ENCODE measurements around the gene MAD1L1.

Gene MAD1L1

DNA sequence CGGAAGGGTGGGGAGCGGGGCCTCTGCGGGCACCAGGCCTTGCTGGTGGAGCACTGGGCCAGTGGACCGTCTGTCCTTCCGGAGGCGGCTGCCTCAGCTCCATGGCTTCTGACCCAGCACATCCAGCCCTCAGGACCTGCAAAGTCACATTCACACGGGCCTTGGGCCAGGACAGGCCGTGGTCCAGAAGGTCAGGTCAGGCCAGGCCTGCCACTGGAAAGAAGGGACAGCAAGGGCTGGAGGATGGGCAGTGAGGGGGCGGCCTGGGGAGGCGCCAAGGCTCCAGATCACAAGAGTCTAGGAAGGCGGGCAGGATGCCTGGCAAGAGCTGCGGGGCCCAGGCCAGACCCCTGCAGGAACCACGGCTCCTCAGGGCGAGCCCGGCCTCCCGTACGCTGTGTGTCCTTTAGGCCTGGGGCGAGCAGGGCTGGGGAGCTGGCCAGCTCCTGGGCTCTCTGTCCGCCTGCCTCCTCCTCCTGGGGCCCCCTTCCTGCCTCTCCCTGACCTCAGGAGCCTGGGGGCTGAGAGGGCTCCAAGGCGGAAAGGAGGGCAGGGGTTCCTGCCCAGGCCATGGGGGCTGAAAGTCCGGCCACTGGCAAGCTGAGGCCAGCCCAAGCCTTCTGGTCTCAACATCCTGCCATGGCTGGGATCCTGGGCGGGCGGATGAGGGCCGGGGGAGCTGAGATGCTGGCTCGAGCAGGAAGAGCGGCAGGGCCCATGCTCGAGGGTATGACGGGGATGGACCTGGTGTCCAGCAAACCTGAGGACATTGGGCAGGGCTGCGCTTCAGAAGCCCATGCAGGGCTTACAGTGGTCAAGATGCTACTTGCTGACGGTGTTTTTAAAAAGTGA, 336.9 kb downstream of the MAD1L1 start:
- H3K4me3 Mint-ChIP-seq: no peak overlapping the region
- no peaks in the 10 kb centered on the region for H3K9me3 Mint-ChIP-seq
- no peaks in the 10 kb centered on the region for H3K27me3 Mint-ChIP-seq
- H3K36me3 Mint-ChIP-seq: peaks cover 18% of the 10 kb centered on the region
- DNase-seq: no peak
- H3K4me1 Mint-ChIP-seq: peaks cover 9% of the 10 kb centered on the region
- H3K27ac Mint-ChIP-seq: peak overlapping the region; percentile 49
- CTCF ChIA-PET: no interaction called here

DNA sequence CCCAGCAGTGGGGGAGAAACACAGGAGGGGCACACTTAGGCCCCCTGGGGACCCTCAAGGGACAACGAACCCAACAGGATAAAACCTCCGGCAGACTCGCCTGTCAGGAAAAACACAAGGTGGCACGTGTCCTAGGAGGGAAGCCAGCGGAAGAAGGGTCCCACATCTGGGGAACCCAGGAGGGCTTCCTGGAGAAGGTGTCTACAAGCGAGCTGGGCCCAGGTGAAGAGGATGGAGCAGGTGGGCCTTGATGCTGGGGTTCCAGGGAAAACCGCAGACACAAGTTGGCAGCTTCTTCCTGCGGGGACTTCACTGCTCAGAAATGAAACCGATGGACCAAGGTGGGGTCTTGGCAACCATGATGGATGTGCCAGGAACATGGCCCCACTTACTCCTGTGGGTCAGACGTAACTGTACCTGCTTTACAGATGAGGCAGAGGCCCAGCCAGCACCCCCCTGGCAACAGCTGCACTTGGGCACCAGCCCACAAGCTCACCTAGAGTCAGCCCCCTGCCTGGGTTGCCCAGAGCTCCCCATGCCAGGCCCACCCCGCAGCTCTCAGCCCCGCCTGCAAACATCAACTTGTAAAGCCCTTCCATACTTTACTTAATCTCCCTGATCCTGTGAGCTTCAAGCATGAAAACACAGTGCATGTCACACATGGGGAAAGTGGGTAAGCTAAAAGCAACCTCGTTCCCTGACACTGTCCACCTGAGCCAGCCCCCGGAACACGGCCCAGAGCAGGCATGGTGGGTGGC, 337.7 kb downstream of the MAD1L1 start:
- no peaks in the 10 kb centered on the region for H3K9me3 Mint-ChIP-seq
- H3K4me1 Mint-ChIP-seq: peaks cover 12% of the 10 kb centered on the region
- no peak overlapping the region for H3K4me3 Mint-ChIP-seq
- H3K27me3 Mint-ChIP-seq: no peaks in the 10 kb centered on the region
- DNase-seq: no peak
- no peak overlapping the region for H3K27ac Mint-ChIP-seq
- CTCF ChIA-PET: no interaction called here
- peaks cover 20% of the 10 kb centered on the region for H3K36me3 Mint-ChIP-seq

DNA sequence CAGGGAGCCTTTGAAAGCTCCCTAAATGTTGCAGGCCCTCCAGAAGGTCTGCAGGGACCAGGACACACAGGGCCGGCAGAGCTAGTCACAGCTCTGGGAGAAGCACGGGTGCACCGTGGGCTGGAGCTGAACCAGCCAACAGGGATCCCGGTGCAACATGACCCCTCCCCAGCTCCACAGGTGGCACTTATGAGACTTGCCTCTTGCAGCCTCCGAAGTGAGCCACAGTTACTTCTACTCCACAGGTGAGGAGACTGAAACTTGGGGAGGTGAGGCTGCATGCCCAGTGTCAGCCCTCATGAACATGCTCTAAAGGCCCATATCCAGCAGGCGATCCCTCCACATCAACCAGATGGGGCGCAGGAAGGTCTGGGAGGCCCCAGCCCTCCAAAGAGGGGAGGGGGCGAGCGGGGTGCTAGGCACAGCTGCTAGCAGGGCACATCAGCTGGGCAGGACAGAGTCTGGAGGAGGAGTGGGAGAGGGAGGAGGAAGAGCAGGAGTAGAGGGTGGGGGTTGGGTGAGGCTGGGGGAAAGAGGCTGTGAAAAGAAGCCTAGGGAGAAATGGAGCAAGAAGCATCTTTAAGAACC, 338.3 kb downstream of the MAD1L1 start:
- Mint-ChIP-seq H3K27me3 (no peaks in the 10 kb centered on the region), H3K27ac (no peak overlapping the region), H3K4me3 (no peak overlapping the region), H3K4me1 (peaks cover 19% of the 10 kb centered on the region), H3K9me3 (no peaks in the 10 kb centered on the region), H3K36me3 (peaks cover 22% of the 10 kb centered on the region)
- CTCF ChIA-PET: no interaction called here
- no peak for DNase-seq

DNA sequence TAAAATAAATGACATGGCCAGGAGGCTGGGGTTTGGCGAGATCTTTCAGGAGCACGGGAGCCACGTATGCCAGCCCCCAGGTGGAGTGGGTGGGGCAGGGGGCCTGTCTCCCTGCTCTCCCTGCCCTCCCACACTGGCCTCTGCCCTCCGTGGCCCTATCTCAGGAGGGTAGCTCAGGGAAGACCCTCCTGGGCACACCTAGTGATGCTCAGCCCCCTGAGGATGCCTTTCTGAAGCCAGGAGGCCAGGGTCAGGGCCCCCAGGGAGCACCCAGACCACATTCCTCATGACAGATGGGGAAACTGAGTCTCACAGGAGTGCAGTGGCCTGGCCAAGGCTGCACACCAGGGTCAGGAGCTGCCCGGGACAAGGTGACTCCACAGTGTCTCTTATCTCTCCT, 339.3 kb downstream of the MAD1L1 start:
- no peak overlapping the region for H3K27ac Mint-ChIP-seq
- H3K4me3 Mint-ChIP-seq: no peak overlapping the region
- CTCF ChIA-PET: no interaction called here
- peaks cover 4% of the 10 kb centered on the region for H3K9me3 Mint-ChIP-seq
- H3K36me3 Mint-ChIP-seq: peaks cover 28% of the 10 kb centered on the region
- no peaks in the 10 kb centered on the region for H3K27me3 Mint-ChIP-seq
- H3K4me1 Mint-ChIP-seq: peaks cover 20% of the 10 kb centered on the region
- DNase-seq: no peak

DNA sequence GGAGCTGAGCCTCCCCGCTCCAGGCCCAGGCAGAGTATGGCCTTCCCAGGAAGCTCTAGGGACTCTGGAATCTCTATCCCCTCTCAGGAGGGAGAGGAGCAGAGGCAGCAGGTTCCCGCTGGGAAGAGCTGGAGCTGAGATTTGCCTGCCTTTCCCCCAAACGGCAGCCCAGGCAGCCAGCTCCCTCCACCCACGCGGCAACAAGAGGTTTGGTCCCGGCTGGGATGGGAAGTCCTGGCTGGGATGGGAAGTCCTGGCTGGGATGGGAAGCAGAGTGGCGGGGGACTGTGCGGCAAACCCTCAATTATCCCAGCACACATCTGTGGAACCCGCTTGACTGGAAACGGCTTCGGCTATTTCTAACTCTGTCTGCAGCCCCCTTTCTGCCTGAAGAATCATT, 339.7 kb downstream of the MAD1L1 start:
- DNase-seq: no peak
- Mint-ChIP-seq H3K4me1 (peaks cover 20% of the 10 kb centered on the region), H3K4me3 (no peak overlapping the region), H3K27ac (no peak overlapping the region), H3K36me3 (peaks cover 32% of the 10 kb centered on the region), H3K9me3 (peaks cover 8% of the 10 kb centered on the region), H3K27me3 (no peaks in the 10 kb centered on the region)
- CTCF ChIA-PET: no interaction called here

DNA sequence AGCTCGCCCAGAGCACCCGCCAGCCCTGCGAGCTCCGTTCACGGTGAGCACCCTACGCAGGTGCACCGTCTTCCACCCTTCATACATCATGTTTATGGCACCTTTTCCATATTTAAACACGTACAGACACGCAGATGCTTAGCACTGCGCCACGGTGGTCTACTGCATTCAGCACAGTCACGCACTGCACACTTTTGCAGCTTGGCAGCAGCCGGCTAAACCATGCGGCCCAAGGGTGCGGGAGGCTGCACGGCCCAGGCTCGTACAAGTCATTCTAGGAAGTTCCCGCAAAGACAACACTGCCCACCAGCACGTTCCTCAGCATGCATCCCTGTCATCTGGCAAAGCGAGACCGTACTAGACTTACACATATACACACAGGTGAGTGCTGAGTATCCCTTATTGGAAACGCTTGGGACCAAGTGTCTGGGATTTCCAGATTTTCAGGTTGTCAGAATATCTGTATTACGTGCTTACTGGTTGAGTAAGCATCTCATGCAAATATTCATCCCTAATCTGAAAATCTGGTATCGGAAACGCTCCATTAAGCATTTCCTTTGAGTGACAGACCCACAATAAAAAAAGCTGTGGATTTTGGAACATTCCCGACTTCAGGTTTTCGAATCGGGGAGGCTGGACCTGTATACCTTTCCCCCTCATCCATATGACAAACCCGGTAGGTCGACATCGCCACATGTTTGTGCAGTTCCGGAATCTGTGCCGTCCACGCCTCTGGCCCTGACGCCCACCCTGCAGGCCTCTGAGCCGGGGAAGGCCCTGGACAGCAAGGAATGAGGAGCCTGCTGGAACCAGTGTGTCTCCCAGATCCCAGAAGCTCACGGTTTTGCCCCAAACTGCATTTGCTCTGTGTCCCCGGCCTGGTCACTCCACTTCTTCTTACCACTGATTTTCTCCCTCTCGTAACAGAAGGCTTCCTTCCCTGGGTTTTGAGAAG, 340.5 kb downstream of the MAD1L1 start:
- peak overlapping the region; percentile 1 for H3K27ac Mint-ChIP-seq
- CTCF ChIA-PET: no interaction called here
- H3K4me3 Mint-ChIP-seq: no peak overlapping the region
- H3K36me3 Mint-ChIP-seq: peaks cover 37% of the 10 kb centered on the region
- H3K27me3 Mint-ChIP-seq: no peaks in the 10 kb centered on the region
- H3K9me3 Mint-ChIP-seq: peaks cover 15% of the 10 kb centered on the region
- DNase-seq: no peak
- H3K4me1 Mint-ChIP-seq: peaks cover 16% of the 10 kb centered on the region

DNA sequence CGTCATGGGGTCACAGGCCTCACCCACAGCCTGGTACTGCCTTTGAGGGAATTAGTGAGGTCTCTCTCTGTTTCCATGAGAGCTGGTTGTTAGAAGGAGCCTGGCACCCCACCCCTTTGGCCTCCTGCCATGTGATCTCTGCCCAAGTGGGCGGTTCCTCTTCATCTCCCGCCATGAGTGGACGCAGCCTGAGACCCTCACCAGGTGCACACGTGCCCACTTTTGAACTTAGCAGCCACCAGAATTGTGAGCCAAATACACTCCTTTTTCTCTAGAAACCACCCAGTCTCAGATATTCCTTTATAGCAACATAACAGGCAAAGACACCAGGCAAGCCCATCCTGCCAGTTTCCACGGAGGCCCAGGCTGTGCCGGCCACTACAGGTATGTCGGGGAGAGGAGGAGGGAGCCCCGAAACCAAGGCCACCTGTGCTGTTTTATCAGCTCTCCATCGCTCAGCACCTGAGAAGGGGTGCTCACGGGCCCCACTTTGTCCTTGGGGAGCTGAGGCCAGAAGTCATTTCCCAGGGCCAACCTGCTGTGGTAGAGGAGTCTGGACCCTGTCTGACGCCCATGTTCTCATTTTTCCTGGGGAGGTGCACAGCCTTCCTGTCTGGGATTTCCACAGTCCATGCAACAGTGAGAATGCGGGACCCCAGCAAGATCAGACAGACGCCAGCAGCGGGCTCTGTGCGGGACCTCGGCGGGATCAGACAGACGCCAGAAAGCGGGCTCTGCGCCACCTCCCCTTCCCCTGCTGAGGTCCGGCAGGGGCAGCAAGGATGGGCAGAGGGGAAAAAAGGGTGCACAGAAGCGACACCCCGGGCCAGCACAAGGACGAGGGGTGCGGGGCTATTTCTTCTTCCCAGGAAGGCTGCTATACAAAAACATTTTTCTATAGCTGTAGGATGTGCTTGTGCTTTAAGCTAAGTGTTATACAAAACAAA, 342.2 kb downstream of the MAD1L1 start:
- H3K4me1 Mint-ChIP-seq: peaks cover 11% of the 10 kb centered on the region
- CTCF ChIA-PET: no interaction called here
- peaks cover 44% of the 10 kb centered on the region for H3K36me3 Mint-ChIP-seq
- H3K27me3 Mint-ChIP-seq: no peaks in the 10 kb centered on the region
- no peak overlapping the region for H3K4me3 Mint-ChIP-seq
- DNase-seq: no peak
- peak overlapping the region; percentile 1 for H3K27ac Mint-ChIP-seq
- peaks cover 17% of the 10 kb centered on the region for H3K9me3 Mint-ChIP-seq

DNA sequence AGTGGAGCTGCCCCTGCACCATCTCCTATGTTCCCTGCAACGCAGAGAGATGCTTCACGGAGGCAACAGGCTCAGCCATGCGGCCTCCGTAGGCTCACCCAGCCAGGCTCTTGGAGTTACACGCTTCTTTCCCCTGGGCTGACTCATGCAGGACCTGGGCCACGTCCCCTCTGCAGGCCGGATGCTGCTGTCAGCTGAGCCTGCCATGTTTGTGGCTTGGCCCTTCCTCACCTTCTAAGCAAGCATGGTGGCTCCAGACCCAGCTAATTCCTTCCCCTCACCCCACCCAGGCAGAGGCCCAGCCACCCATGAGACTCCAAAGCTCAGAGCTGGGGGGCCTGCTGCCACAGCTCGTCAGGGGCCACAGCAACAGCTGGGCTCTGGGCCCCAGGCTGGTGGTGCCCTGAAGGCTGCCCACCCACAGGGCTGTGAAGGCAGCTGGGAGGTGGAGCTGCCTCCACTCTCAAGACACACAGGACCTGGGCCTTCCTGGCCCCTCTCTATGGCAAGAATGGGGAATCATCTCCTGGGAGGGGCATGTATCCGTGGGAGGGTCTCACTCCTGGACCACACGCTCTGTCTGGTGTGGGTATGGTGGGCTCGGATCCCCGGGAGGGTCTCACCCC, 343.1 kb downstream of the MAD1L1 start:
- CTCF ChIA-PET: no interaction called here
- Mint-ChIP-seq H3K27ac (peak overlapping the region; percentile 33), H3K9me3 (peaks cover 17% of the 10 kb centered on the region), H3K36me3 (peaks cover 44% of the 10 kb centered on the region), H3K4me1 (peaks cover 13% of the 10 kb centered on the region), H3K27me3 (no peaks in the 10 kb centered on the region), H3K4me3 (no peak overlapping the region)
- DNase-seq: peak; percentile 39

DNA sequence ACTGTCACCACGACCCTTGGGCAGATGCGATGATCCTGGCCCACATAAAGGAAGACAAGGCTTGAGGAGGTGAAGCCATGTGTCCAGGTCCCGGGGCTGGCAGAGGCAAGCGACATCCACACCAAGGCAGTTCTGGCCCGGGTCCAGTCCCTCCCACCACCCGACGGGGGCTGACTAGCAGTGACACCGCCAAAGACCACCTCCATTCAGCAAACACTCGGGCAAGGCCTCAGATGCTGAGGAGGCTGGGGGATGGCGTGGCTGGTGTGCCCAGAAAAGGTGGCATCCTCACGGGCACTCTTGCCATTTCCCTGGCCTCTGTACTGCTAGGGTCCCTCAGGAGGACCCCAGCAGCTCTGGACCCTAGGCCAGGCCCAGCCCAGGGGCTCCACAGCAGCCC, 343.7 kb downstream of the MAD1L1 start:
- H3K27ac Mint-ChIP-seq: no peak overlapping the region
- peaks cover 16% of the 10 kb centered on the region for H3K4me1 Mint-ChIP-seq
- CTCF ChIA-PET: no interaction called here

DNA sequence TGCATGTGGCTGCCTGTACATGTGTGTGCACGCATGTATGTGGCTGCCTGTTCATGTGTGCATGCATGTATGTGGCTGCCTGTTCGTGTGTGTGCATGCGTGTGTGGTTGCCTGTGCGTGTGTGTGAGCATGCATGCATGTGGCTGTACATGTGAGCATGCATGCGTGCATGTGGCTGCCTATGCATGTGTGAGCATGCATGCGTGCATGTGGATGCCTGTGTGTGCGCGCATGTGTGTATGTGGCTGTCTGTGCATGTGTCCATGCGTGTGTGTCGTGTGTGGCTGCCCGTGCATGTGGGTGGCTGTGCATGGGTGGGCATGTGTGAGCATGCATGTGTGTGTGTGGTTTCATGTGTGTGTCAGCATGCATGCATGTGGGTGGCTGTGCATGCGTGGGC, 344.3 kb downstream of the MAD1L1 start:
- Mint-ChIP-seq H3K4me1 (peaks cover 21% of the 10 kb centered on the region), H3K36me3 (peaks cover 42% of the 10 kb centered on the region), H3K9me3 (peaks cover 17% of the 10 kb centered on the region), H3K27me3 (no peaks in the 10 kb centered on the region), H3K27ac (peak overlapping the region; percentile 52), H3K4me3 (no peak overlapping the region)
- CTCF ChIA-PET: no interaction called here
- DNase-seq: no peak

More for the DNA sequence above, 343.7 kb downstream of the MAD1L1 start:
- H3K4me3 Mint-ChIP-seq: no peak overlapping the region
- H3K36me3 Mint-ChIP-seq: peaks cover 44% of the 10 kb centered on the region
- no peaks in the 10 kb centered on the region for H3K27me3 Mint-ChIP-seq
- H3K9me3 Mint-ChIP-seq: peaks cover 17% of the 10 kb centered on the region
- no peak for DNase-seq

DNA sequence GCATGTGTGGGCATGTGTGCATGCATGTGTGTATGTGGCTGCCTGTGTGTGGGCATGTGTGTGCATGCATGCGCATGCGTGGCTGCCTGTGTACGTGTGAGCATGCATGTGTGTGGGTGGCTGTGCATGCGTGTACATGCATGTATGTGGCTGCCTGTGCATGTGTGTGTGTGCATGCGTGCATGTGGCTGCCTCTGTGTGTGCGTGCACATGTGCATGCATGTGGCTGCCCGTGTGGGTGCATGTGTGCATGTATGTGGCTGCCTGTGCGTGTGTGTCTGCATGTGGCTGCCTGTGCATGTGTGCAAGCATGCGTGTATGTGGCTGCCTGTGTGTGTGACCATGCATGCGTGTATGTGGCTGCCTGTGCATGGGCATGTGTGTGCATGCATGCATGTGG, 345.5 kb downstream of the MAD1L1 start:
- Mint-ChIP-seq H3K9me3 (peaks cover 17% of the 10 kb centered on the region), H3K36me3 (peaks cover 42% of the 10 kb centered on the region), H3K27me3 (no peaks in the 10 kb centered on the region), H3K4me1 (peaks cover 32% of the 10 kb centered on the region), H3K4me3 (no peak overlapping the region), H3K27ac (no peak overlapping the region)
- no peak for DNase-seq
- CTCF ChIA-PET: no interaction called here

DNA sequence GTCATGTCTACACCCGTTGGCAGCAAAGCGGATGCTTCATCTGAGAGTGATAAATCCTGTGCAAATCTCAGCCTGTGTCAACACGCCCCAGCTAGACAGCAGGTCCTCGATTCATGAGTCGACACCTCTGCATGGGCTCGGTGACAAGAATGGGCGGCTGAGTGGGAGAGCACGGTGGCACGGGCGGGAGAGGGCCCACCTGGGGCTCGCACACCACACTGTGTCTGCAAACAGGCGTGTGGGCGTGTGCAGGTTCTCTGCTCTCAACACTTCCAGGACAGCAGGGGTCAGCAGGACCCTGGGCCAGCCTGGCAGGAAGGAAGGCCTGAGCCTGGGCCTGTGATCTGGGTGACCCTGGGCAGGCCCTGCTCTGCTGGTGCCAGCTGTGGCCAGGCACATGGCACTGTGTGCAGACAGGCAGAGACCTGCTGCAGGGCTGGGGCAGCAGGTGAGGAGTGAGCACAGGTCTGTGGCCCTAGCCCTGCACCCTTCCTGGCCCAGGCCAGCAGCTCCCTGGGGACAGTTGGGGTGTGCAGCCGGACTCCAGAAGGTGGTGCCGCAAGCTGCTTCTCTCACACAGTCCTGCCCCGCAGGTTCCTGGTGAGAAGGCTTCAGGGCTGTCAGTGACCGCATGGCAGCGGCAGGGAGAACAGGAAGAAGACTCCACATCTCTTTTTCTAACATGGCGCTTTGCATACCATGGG, 346.2 kb downstream of the MAD1L1 start:
- CTCF ChIA-PET: no interaction called here

More for the DNA sequence above, 346.2 kb downstream of the MAD1L1 start:
- Mint-ChIP-seq H3K27ac (no peak overlapping the region), H3K36me3 (peaks cover 47% of the 10 kb centered on the region), H3K27me3 (no peaks in the 10 kb centered on the region), H3K4me3 (no peak overlapping the region), H3K9me3 (peaks cover 17% of the 10 kb centered on the region), H3K4me1 (peaks cover 39% of the 10 kb centered on the region)
- DNase-seq: no peak
